NCI-H345 (cell line): ENCODE results near the gene PROK1.

Source experiments
- DNase-seq: peaks from one replicate; lab custom pipeline; 2025; lab: John Stamatoyannopoulos, UW

The PROK1 gene

DNA sequence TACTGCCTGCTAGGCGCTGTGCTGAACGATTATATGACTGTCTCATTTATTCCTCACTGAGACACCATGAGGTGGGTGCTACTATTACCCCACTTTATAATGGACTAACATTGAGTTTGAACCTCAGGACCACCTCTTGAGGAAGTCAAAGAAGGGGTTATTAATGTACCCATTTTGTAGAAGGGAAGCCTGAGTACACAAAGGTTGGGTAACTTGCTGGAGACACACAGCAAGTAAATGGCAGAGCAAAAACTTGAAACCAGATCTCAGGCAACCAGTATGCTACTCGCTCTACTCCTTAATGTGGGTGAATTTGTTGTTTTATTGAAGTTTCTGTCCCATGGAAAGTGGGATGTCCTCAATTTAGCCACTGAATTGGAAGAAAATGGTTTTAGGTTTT lies 37.9 kb downstream of the PROK1 start:
- no peak for DNase-seq

DNA sequence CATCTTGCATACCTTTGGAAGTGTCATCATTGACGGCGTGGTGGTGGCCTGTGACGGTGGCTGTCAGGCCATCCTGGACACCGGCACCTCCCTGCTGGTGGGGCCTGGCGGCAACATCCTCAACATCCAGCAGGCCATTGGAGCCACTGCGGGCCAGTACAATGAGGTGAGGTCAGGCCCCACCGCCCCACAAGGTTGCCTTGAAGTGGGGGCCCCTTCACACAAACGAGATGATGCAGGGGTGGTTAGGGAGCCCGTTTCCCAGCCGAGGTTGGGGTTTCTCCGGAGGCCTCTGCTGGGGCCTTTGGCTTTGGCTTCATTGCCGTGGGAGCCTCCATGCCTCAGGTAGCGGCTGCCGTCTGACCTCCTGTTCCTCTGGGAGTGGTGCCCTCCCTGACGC lies 38.5 kb downstream of the PROK1 start:
- DNase-seq: no peak

DNA sequence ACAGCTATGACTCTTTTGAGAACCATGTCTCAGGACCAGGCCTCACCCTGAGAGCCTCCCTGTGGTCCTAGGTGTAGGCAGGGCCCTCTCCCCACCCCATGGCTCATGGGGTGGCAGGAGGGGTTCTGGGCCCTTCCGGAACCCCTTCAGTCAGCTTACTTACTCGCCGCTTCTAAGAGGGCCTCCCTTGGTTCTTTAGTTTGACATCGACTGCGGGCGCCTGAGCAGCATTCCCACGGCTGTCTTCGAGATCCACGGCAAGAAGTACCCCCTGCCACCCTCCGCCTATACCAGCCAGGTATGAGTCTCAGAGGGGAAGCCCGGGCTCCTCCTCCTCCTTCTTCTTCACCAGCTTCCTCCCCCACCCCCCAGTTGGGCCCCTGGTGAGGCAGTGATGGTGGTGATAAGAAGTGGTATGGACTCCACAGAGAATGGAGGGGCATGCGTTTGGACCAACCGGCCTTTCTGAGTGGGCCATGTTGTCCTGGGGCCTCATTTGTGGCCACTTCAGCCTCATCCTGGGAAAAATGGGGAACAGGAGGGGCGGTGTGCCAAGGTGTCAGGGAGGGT lies 39.1 kb downstream of the PROK1 start:
- DNase-seq: no peak

DNA sequence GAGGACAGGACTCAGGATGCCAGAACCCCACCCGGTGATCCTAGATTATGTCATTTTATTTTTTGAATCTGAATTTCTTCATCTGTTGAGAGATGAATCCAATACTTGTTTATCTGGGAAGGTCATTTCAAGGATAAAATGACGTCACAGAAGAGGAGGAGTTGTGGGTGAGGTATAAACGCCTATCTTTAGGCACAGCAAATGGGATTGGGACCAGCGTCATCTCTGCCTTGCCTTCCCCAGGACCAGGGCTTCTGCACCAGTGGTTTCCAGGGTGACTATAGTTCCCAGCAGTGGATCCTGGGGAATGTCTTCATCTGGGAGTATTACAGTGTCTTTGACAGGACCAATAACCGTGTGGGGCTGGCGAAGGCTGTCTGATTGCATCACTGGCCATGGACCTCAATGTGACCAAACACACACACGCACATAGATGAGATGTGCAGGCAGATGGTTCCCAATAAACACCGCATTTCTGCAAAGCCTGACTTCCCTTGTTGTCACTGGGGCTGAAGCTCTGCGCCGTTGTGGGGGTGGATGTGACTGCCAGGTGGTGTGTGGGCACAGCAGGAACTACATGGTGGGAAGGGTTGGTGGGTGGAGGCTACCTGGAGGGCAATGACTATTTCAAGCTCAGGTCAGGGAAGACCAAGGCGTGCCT lies 40.0 kb downstream of the PROK1 start:
- DNase-seq: no peak

DNA sequence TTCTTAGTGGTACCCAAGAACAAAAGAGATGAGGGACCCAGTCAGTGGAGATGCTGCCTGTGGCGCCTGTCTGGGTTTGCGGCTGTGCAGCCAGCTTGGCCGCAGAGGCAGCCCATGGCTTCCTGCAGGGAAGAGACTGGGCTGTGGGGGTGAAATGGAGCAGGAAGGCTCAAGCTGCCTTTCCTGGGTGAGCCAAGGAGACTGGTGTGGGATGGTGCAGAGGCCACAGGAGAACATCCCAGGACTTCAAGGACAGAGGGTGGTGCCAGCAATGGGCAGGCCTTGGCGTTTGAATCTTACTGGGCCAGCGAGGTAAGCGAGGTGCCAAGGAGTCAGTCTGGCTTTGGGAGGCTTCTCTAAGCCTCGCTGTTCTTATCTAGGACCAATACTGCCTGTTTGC lies 41.6 kb downstream of the PROK1 start:
- no peak for DNase-seq

DNA sequence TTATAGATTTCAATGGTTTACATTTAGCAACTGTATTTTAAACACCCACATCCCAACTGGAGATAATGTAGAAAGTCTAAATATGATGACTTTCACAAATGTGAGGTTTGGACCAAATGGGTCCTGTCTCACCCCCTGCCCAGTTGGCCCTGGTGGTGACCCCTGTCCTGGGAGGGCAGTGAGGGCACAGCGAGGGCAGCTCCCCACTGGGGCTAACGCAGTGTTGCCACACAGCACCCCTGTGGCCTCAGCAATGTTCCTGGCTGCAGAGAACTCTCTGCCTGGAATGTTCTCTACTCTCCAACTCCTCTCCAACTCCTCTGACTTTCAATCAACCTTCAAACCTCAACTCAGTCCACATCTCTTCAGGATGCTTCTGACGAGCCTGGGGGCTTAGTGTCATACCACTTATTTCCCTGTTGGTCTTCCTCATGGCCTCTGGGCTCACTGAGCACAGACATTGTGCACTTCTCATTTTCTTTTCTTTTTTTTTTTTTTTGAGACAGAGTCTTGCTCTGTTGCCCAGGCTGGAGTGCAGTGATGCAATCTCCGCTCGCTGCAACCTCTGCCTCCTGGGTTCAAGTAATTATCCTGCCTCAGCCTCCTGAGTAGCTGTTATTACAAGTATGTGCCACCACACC lies 42.2 kb downstream of the PROK1 start:
- no peak for DNase-seq

DNA sequence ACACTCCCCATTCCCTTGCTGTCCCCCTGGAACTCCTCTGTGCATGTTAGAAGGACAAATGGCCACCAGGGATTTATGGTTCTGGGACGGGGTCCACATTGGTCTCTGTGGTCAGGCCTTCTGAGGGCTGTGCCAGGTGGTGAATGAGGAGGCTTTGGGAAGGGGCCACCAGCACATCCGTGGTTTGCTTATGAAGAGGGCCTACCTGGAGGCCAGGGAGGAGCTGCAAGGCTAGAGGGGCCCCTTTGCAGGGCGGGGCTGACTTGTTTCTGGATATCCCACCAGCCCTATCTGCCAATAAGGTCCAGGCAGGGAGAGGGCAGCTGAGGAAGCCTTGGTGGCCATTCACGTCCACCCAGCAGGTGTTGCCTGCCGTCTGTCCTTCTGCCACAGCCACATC lies 43.1 kb downstream of the PROK1 start:
- DNase-seq: no peak

DNA sequence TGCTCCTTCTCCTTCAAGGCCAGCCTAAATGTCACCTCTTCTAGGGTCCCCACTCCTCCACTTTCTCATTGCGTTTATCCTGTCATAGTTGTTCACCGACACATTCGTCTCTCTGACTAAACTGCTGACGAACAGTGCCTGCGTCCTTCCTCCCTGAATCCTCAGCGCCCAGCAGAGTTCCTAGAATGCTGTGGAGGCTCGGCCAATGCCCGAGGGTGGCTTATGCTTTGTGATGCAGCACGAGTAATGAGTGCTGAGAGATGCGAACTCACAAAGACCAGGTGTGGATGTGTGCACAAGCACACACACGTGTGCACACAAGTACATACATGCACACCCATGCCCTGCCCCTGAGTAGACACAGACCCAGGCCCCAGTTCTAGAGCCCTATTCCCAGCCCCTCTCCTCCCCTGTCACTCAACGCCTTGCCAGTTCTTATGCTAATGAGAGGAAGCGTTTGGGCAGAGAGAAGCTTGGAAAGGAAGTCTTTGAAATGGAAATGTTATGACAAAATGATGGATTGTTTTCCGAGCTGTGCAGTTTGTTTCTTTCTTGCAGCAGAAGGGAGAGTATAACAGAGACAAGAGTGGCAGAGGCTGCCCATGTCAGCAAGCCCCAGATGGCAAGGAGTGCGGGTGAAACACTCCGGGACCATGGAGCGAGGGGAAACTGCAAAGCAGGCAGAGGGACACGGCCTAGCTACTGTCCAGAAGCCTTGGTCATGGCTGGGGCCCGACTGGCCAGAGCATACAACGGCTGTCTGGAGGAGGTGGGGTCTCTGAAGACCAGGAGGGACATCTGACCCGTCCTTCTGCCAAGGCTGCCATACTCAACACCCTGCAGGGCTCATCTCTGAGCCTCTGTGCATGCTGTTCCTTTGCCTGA lies 43.8 kb downstream of the PROK1 start:
- DNase-seq: no peak

DNA sequence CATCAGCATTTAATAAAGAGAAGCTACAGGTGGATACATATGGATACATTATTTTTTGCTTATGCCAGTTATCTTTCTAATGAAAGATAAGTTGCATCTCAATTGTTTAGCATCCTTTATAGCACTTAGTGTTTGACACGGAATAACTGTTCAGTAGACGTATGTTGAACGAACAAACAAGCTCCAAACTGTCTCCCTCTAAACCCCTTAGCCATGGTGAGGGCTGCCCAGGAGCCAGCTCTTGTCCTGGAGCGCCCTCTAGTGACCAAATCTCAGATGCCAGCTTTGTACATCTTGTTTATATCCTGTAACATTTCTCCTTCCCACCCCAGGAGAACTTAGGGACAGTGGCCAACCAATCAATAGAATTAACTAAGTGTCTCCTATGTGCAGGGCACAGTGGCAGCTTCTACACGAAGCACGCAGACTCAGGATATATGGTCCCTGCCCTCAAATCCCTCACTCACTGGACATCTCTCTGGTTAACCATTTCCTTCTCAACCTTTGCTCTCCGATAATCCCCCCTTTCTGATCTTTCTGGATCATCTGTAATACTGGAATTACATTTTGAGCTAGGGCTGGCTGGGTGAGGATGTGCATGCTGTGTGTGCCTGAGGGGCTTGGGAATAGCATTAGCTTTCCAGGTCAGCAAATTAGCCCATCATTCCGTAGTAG lies 45.1 kb downstream of the PROK1 start:
- DNase-seq: peak; percentile 84

DNA sequence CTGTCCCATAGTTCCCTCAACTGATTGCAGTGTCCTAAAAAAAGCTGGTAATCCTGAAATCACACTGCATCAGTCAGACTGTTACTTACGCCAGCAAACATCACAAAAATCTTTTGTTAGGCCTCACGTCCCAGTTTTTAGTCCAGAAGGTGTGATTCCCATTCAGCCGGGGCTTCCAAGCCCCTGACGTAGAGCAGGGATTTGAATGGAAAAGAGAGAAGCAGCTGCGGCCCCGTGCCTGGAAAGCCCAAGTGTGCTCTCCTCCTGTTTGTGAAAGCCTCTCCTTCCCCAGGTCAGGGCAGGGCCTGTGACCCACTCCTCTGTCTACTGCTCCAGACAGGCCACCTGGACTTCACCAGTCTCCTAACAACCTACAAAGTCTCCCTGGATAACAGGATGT lies 47.3 kb downstream of the PROK1 start:
- peak; percentile 48 for DNase-seq

DNA sequence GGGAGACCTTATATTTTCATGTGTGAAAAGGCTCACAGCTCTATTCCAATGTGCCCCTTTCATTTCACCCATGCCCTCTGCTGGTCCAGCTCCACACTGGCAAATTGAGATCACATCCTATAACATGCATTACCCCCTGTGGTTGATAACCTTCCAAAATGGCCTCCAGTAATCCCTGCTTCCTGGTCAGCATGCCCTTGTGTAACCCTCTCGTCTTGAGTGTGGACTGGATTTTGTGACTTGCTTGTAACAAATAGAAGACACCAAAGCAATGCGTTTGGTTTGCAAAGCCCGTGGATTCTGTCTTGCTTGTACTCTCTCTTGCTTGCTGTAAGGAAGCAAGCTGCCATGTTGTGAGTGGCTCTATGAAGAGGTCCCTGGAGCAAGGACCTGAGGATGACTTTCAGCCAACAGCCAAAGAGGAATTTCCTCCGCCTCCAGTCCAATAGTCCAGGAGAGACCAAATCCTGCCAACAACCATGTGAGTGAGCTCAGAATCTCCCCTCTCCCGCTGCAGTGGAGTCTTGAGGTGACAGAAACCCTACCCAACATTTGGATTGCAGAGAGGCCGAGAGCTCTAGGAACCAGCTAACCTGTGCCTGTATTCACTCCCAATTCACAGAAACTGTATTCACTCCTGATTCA lies 50.7 kb downstream of the PROK1 start:
- no peak for DNase-seq

DNA sequence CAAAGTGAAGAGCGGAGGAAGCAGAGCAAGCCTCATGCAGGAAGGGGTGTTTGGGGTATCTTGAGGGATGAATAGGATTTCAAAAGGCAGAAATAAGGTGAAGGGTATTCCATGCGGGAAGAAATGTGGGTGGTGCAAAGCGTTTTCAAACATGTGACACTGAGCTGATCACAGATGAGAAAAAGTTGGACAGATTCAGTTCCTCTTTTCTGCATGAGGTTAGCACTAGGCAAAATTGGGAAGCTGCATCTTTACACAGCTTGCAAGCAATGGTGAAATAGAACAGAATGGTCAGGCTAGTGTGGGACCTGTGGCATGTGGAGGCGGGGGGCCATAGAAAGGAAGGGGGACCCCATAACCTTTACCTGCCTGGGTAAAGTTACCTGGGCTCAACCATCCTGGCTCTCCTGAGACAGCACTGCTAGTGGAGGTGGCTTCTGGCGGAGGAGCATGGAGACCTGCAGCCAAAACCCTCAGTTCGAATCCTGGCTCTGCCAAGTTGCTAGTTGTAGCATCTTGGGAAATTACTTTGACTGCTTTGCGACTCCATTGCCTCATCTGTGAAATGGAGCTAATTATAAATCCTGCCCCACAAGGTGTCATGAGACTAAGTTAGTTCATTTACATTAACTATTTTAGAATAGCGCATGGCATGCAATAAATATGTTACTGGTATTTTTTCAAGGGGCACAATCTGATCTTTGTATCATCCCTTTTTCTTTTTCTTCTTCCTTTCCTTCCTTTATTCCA lies 51.6 kb downstream of the PROK1 start:
- DNase-seq: no peak

DNA sequence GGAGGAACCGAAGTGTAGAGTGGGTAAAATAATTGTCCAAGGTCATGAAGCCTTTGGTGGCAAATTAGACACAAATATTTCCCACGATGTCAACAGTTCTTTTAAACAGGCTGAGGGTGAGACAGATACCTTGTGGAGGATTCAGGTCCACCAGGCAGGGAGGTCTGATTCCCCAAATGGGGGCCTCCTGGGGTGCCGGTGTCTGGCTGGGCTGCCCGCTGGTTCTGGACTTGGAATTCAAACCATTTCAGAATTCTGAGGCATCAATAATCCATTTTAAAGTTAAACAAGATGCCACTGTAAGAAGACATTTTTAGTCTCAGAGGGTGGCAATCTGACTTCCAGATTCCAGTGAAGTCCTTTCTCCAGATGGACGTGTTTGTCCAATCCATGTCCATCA lies 52.5 kb downstream of the PROK1 start:
- DNase-seq: no peak

DNA sequence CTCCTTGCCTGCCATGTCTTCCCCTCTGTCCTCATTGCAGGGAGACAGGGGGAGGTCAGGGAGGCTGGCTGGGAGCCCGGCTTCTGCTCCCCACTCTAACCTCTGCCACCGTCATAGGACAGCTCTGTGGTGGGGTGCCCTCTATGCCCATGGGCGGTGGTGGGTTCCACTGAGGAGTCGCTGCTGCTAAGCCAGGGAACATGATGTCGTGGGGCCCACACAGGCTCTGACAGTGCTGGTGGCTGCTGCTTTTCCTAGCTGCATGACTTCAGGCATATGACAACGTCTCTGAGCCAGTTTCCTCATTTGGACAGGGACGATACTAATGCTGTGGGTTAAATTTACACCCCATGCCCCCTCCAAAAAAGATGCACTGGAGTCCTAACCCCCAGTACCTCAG lies 53.3 kb downstream of the PROK1 start:
- no peak for DNase-seq

DNA sequence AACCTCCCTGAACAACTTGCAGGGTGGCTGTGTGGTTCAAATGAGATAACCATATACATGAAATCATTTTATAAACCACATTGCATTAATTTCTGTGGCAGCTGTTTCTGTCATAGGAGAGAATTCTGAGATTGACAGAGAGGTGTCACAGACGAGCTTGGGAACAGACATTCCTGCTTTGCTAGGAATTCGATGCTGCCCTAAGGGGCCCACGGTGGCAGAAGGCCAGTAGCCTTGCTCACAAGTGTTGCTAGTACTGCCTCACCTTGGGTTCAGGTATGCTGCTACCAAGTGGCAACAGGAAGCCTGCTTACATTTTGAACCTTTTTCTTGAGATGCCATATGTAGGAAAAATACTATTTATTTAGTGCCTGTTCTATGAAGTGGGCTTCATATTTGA lies 54.6 kb downstream of the PROK1 start:
- no peak for DNase-seq

DNA sequence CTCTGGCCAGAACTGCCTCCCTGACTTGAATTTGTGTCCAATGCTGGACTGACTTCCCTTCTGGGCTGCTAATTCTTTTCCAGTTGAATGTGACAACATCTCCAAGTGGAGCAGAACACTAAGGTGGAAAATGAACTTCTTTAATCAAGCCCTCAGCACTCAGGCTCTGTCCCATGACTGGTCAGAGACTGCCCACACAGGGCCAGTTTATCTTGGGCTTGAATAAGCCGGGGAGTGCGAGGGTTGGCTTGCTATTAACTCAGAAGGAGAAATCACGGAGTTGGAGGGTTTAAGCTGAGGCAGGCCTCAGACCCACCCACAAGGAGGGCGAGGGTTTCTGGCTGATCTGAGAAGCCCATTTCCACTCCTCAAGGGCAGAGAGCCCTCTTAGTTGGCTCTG lies 55.6 kb downstream of the PROK1 start:
- no peak for DNase-seq
